ENCODE measurements around the gene SERPINB1.
"Not testable (repeated sequence)": the region's sequence is repeated elsewhere in the genome, so short reads cannot be mapped to it uniquely, and the experiment has no call there.

The SERPINB1 gene

GRCh38 chr6:2865694-2866151, 24.1 kb upstream of the SERPINB1 start:
- no peak for DNase-seq

- no peak for DNase-seq
Observed at GRCh38 chr6:2865270-2865669, 23.6 kb upstream of the SERPINB1 start.

GRCh38 chr6:2863901-2864300, 22.2 kb upstream of the SERPINB1 start:
- no peak for DNase-seq

- no peak for DNase-seq
Observed at GRCh38 chr6:2862712-2863181, 21.1 kb upstream of the SERPINB1 start.

- no peak for DNase-seq
Observed at GRCh38 chr6:2861822-2862164, 20.1 kb upstream of the SERPINB1 start.

- DNase-seq = no peak
Observed at GRCh38 chr6:2861060-2861821, 19.6 kb upstream of the SERPINB1 start.

- not testable (repeated sequence) for DNase-seq
Observed at GRCh38 chr6:2860706-2861059, 19.0 kb upstream of the SERPINB1 start.

GRCh38 chr6:2859798-2860705, 18.4 kb upstream of the SERPINB1 start:
- DNase-seq = not testable (repeated sequence)

- no peak for DNase-seq
Observed at GRCh38 chr6:2859185-2859700, 17.6 kb upstream of the SERPINB1 start.

GRCh38 chr6:2857580-2858337, 16.1 kb upstream of the SERPINB1 start:
- no peak for DNase-seq

- no peak for DNase-seq
Observed at GRCh38 chr6:2857185-2857579, 15.5 kb upstream of the SERPINB1 start.

- no peak for DNase-seq
Observed at GRCh38 chr6:2855061-2855519, 13.4 kb upstream of the SERPINB1 start.

GRCh38 chr6:2854396-2854982, 12.8 kb upstream of the SERPINB1 start:
- DNase-seq = no peak

GRCh38 chr6:2853769-2854395, 12.2 kb upstream of the SERPINB1 start:
- DNase-seq = peak; percentile 83

GRCh38 chr6:2853378-2853768, 11.7 kb upstream of the SERPINB1 start:
- not testable (repeated sequence) for DNase-seq

GRCh38 chr6:2852921-2853322, 11.3 kb upstream of the SERPINB1 start:
- DNase-seq = no peak

GRCh38 chr6:2852514-2852855, 10.8 kb upstream of the SERPINB1 start:
- no peak for DNase-seq

GRCh38 chr6:2851727-2852513, 10.3 kb upstream of the SERPINB1 start:
- DNase-seq = no peak

- DNase-seq = no peak
Observed at GRCh38 chr6:2850538-2851113, 9.0 kb upstream of the SERPINB1 start.

- DNase-seq = peak; percentile 62
Observed at GRCh38 chr6:2848851-2849250, 7.2 kb upstream of the SERPINB1 start.

GRCh38 chr6:2845880-2846208, 4.2 kb upstream of the SERPINB1 start:
- DNase-seq = no peak
